Muscle layer of colon (tissue), 2 donors: ENCODE results near the gene CCDC196.
A peak's percentile ranks its signal among the peaks of the same experiment; 100 is the strongest.
"Not testable (repeated sequence)": the region's sequence is repeated elsewhere in the genome, so short reads cannot be mapped to it uniquely, and the experiment has no call there.

Experiments
- H3K27ac ChIP-seq: one replicate; pipeline ENCODE4 v1.7.0; 2013; ENCODE audit warnings: low read depth, mild to moderate bottlenecking, low read length, moderate library complexity
- H3K27me3 ChIP-seq, 2 donors: one replicate each; pipeline ENCODE4 v1.7.0; 2013; ENCODE audit warnings: low read length in 2 of 2, mild to moderate bottlenecking in 2 of 2; ENCODE audit not compliant: insufficient read depth in 2 of 2, control insufficient read depth in 1 of 2
- H3K36me3 ChIP-seq: one replicate; pipeline ENCODE4 v1.7.0; 2013; ENCODE audit warnings: mild to moderate bottlenecking, low read length; ENCODE audit not compliant: insufficient read depth
- H3K4me1 ChIP-seq: one replicate; pipeline ENCODE4 v1.7.0; 2013; ENCODE audit warnings: mild to moderate bottlenecking, low read length; ENCODE audit not compliant: insufficient read depth
- H3K4me3 ChIP-seq, 2 donors: one replicate each; pipeline ENCODE4 v1.7.0; 2013; ENCODE audit warnings: low read length in 2 of 2, low read depth in 1 of 2, mild to moderate bottlenecking in 1 of 2, moderate library complexity in 1 of 2
- H3K9ac ChIP-seq: one replicate; pipeline ENCODE4 v1.7.0; 2013; ENCODE audit warnings: low read length
- H3K9me3 ChIP-seq: one replicate; pipeline ENCODE4 v1.7.0; 2013; ENCODE audit warnings: mild to moderate bottlenecking, low read length
- donor health status: abdominal sarcoma.
- donor health status: Adenocarcinoma of cecum.

Gene CCDC196

GRCh38 chr14:66496188-66496807 is 10.1 kb downstream of the CCDC196 start:
- no peaks in the 10 kb centered on the region for H3K27me3 ChIP-seq
- no peaks in the 10 kb centered on the region for H3K36me3 ChIP-seq
- H3K27ac ChIP-seq, result no peak overlapping the region
- no peaks in the 10 kb centered on the region for H3K9me3 ChIP-seq
- no peak overlapping the region for H3K4me3 ChIP-seq
- H3K4me1 ChIP-seq, result no peaks in the 10 kb centered on the region
- H3K9ac ChIP-seq, result no peak overlapping the region

GRCh38 chr14:66496911-66497310 is 10.7 kb downstream of the CCDC196 start:
- H3K4me1 ChIP-seq, result no peaks in the 10 kb centered on the region
- H3K27me3 ChIP-seq, result no peaks in the 10 kb centered on the region
- H3K4me3 ChIP-seq, result no peak overlapping the region
- no peaks in the 10 kb centered on the region for H3K36me3 ChIP-seq
- no peak overlapping the region for H3K9ac ChIP-seq
- no peak overlapping the region for H3K27ac ChIP-seq
- H3K9me3 ChIP-seq, result no peaks in the 10 kb centered on the region

GRCh38 chr14:66498311-66498710 is 12.1 kb downstream of the CCDC196 start:
- Histone ChIP-seq H3K4me1 (no peaks in the 10 kb centered on the region), H3K36me3 (no peaks in the 10 kb centered on the region), H3K9ac (no peak overlapping the region), H3K9me3 (no peaks in the 10 kb centered on the region), H3K27ac (no peak overlapping the region), H3K4me3 (no peak overlapping the region), H3K27me3 (no peaks in the 10 kb centered on the region)

- Histone ChIP-seq H3K36me3 (no peaks in the 10 kb centered on the region), H3K9ac (no peak overlapping the region), H3K4me1 (peaks cover under 1% of the 10 kb centered on the region), H3K9me3 (no peaks in the 10 kb centered on the region), H3K27ac (no peak overlapping the region), H3K4me3 (no peak overlapping the region), H3K27me3 (no peaks in the 10 kb centered on the region)
Measured at GRCh38 chr14:66501592-66501991, 15.4 kb downstream of the CCDC196 start.

- not testable (repeated sequence) for H3K4me3 ChIP-seq, H3K27me3 ChIP-seq, H3K9me3 ChIP-seq, H3K9ac ChIP-seq, H3K4me1 ChIP-seq, H3K27ac ChIP-seq, H3K36me3 ChIP-seq
Measured at GRCh38 chr14:66502836-66503235, 16.7 kb downstream of the CCDC196 start.

- no peaks in the 10 kb centered on the region for H3K9me3 ChIP-seq
- no peak overlapping the region for H3K27ac ChIP-seq
- H3K27me3 ChIP-seq, result no peaks in the 10 kb centered on the region
- no peaks in the 10 kb centered on the region for H3K36me3 ChIP-seq
- peaks cover 6% of the 10 kb centered on the region for H3K4me1 ChIP-seq
- H3K4me3 ChIP-seq, result no peak overlapping the region
- no peak overlapping the region for H3K9ac ChIP-seq
Measured at GRCh38 chr14:66503532-66503931, 17.4 kb downstream of the CCDC196 start.

- Histone ChIP-seq H3K27ac (peak overlapping the region; percentile 82), H3K27me3 (no peaks in the 10 kb centered on the region), H3K36me3 (no peaks in the 10 kb centered on the region)
Measured at GRCh38 chr14:66507181-66507721, 21.1 kb downstream of the CCDC196 start.

GRCh38 chr14:66507722-66508546 is 21.8 kb downstream of the CCDC196 start, which contains the start of gene GPHN:
TSS of gene GPHN (plus strand) at chr14:66508147.
- Histone ChIP-seq H3K9ac (peak within 1 kb of the TSS; percentile 89), H3K4me1 (peaks cover 12% of the 10 kb centered on the region), H3K27me3 (no peaks in the 10 kb centered on the region), H3K4me3 (peak within 1 kb of the TSS; percentile 66 to 86), H3K9me3 (no peaks in the 10 kb centered on the region), H3K36me3 (no peaks in the 10 kb centered on the region), H3K27ac (peak within 1 kb of the TSS; percentile 82)

More at GRCh38 chr14:66507181-66507721, 21.1 kb downstream of the CCDC196 start:
- Histone ChIP-seq H3K9ac (peak overlapping the region; percentile 83), H3K4me3 (peak overlapping the region; percentile 50 to 86), H3K9me3 (no peaks in the 10 kb centered on the region), H3K4me1 (peaks cover 12% of the 10 kb centered on the region)

- peak overlapping the region; percentile 66 to 86 for H3K4me3 ChIP-seq
- no peaks in the 10 kb centered on the region for H3K9me3 ChIP-seq
- peak overlapping the region; percentile 89 for H3K9ac ChIP-seq
- H3K27ac ChIP-seq, result peak overlapping the region; percentile 82
- H3K27me3 ChIP-seq, result no peaks in the 10 kb centered on the region
- H3K4me1 ChIP-seq, result peaks cover 12% of the 10 kb centered on the region
- no peaks in the 10 kb centered on the region for H3K36me3 ChIP-seq
Measured at GRCh38 chr14:66508547-66508845, 22.3 kb downstream of the CCDC196 start.

- no peaks in the 10 kb centered on the region for H3K36me3 ChIP-seq
- H3K27ac ChIP-seq, result peak overlapping the region; percentile 82
Measured at GRCh38 chr14:66508846-66509621, 22.9 kb downstream of the CCDC196 start.

GRCh38 chr14:66509874-66510273 is 23.7 kb downstream of the CCDC196 start:
- Histone ChIP-seq H3K9ac (no peak overlapping the region), H3K9me3 (no peaks in the 10 kb centered on the region), H3K36me3 (no peaks in the 10 kb centered on the region), H3K4me3 (peak overlapping the region; percentile 66 to 86), H3K27me3 (no peaks in the 10 kb centered on the region), H3K4me1 (peaks cover 12% of the 10 kb centered on the region), H3K27ac (no peak overlapping the region)

More at GRCh38 chr14:66508846-66509621, 22.9 kb downstream of the CCDC196 start:
- Histone ChIP-seq H3K4me3 (peak overlapping the region; percentile 66 to 86), H3K9me3 (no peaks in the 10 kb centered on the region), H3K4me1 (peaks cover 12% of the 10 kb centered on the region), H3K9ac (peak overlapping the region; percentile 89), H3K27me3 (no peaks in the 10 kb centered on the region)
